Ovary (tissue), 9 donors: ENCODE measurements around the gene SHTN1. TPM values are rescaled to one million over a fixed set of nuclear protein-coding genes. Genes with fewer than 3 reads are reported as not detected.

Source experiments
- DNase-seq, 5 donors: peaks; one replicate each; pipeline ENCODE4 v3.0.0-alpha.2; 2019 to 2020
- H3K27ac ChIP-seq, 2 donors: fragments of 200-600 bp; one replicate each; pipeline versions ENCODE4 v1.5.1 to v1.8.0; 2019 to 2022
- H3K27me3 ChIP-seq: fragments of 200-600 bp; one replicate; pipeline ENCODE4 v1.8.0; 2022
- H3K36me3 ChIP-seq: fragments of 200-600 bp; sonication (generic); one replicate; pipeline ENCODE4 v1.5.1; 2019
- H3K4me1 ChIP-seq: one replicate; pipeline ENCODE4 v1.8.1; 2013; ENCODE audit warnings: mild to moderate bottlenecking, moderate library complexity; ENCODE audit not compliant: insufficient read depth
- H3K4me3 ChIP-seq: fragments of 200-600 bp; sonication (generic); one replicate; pipeline ENCODE4 v1.5.1; 2017
- H3K9me3 ChIP-seq, 2 donors: fragments of 200-600 bp in 1 of 2; sonication (generic) in 1 of 2; one replicate each; pipeline versions ENCODE4 v1.5.1 to v1.8.1; 2013 to 2019; ENCODE audit warnings: mild to moderate bottlenecking in 1 of 2, moderate library complexity in 1 of 2
- EP300 ChIP-seq: sonication (generic); formaldehyde crosslinking; IDR thresholded peaks from one replicate; pipeline ENCODE4 v1.6.1; 2017; ENCODE audit warnings: antibody characterized with exemption
- POLR2A ChIP-seq: fragments of 450-650 bp; IDR thresholded peaks from one replicate; pipeline ENCODE4 v1.6.1; 2017; ENCODE audit warnings: antibody characterized with exemption, mild to moderate bottlenecking, moderate library complexity
- WGBS, 3 donors: extraction: QIAGEN DNeasy Blood & Tissue Kit in 1 of 3; methylation state at CpG; one replicate each; pipeline versions ENCODE4 v1.1.5 to v1.1.7; 2013 to 2017; 5-methylcytosine and 5-hydroxymethylcytosine counted together
- intact Hi-C, 4 donors: fragments of 100-400 bp; cut with DNase I; formaldehyde crosslinking; loops; one replicate each; pipeline versions ENCODE4 v1.11.0 to v1.15.1; 2022 to 2023
- polyA plus RNA-seq, 2 donors: library from polyadenylated mRNA; stranded (reverse); fragments of 200-250 nt in 1 of 2; fragments of 350-450 nt in 1 of 2; fragmentation: Illumina TruSeq in 1 of 2; extraction: RNeasy Lipid Tissue Mini Kit (QIAGEN cat#74804) in 1 of 2; gene quantifications; one replicate each; pipeline ENCODE4 v1.2.3, GENCODE V29; 2013 to 2014
- total RNA-seq, 7 donors: library from RNA; depleted of rRNA in 2 of 7; stranded (reverse); fragments of >200 nt in 2 of 7; fragmentation: NEBNext Ultra II Directional in 3 of 7; extraction: Animal tissue kit (Norgen Biotek cat#: 25700) in 3 of 7; gene quantifications; one replicate each; pipeline versions ENCODE4 v1.1.0 to v1.2.4, GENCODE V29; 2016 to 2023
- TF ChIP-seq, protein P1 (sequence below), 3 donors: fragments of 450-650 bp in 2 of 3; fragments of 200-600 bp in 1 of 3; IDR thresholded peaks; one replicate each; pipeline versions ENCODE4 v1.5.1 to v1.8.0; 2016 to 2022; ENCODE audit warnings: antibody characterized with exemption in 3 of 3, mild to moderate bottlenecking in 1 of 3
- donor health status: DM: no; HTN: no; CAD: no; lungs with moderate emphysema.
- donor health status: DM: no; HTN: no; CAD: no.
- donor health status: Bipolar disorder and iron deficiency.
- donor health status: DM: yes; HTN: yes; CAD: no.
- donor health status: DM: no; HTN: no; CAD: no.
- donor health status: DM: yes; HTN: yes; CAD: no.

Gene SHTN1
- total and polyA plus RNA-seq, 9 donors, result 4.7 to 22.1 (median 16.3) TPM

DNA sequence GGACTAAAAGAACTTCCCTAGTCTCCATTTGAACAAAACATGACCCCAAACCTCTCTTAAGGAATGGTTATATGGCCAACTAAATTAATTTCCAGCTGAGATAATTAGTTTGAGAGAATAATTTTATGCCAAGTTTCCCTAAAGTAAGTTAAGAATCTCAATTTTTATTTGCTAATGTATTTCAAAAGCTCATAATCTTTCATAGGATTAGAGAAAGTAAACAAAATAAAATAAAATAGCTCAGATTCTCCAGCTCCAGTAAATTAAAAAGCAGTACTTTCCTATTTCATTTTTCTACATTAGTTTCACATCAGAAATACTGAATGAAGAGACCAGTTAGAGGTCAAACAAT lies 111.3 kb downstream of the SHTN1 start:
- no peaks in the 10 kb centered on the region for H3K9me3 ChIP-seq

DNA sequence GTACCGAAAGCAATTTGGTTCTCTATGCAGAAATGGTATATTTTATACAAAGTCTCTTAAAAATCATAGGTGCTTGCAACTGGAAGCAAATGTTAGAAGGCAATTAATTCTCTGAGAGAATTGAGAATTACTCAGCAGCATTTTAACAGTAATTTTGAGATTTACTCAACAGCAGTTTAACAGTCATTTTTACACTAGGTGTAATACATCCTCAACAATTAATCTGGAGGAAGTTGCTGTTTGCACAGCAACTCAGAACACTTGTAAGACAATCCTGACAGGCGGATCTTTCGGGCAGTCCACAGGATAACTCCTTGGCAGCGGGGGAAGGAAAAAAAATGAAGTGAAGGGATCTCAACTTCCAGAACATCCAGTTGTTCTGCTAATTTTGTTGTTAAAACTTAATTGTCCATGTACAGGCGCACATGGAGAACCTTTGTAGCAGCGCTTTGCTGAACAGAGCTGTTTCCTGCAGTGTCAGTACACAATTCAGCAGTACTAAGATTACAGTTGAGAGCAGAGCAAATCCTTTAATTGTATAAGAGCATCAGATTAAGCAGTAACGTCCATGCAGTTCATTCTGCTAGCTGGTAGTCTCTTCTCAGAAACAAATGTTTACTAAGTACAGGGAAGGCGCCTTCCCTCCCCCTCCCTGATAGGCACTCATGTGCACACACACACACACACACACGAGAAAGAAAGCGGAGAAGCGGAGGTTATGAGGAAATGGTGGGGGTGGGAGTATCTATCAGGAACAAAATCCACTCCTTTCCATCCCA lies 111.9 kb downstream of the SHTN1 start:
- H3K27ac ChIP-seq, result no peak overlapping the region
- 61 to 69% (median 64%) methylated on average over 11 of the region's 11 CpGs for WGBS, 3 donors
- H3K9me3 ChIP-seq, result no peaks in the 10 kb centered on the region
- no peaks in the 10 kb centered on the region for H3K4me1 ChIP-seq
- no peaks in the 10 kb centered on the region for H3K27me3 ChIP-seq
- no peak overlapping the region for H3K4me3 ChIP-seq
- TF ChIP-seq EP300 (no peak), POLR2A (no peak)
- TF ChIP-seq, protein P1, sequence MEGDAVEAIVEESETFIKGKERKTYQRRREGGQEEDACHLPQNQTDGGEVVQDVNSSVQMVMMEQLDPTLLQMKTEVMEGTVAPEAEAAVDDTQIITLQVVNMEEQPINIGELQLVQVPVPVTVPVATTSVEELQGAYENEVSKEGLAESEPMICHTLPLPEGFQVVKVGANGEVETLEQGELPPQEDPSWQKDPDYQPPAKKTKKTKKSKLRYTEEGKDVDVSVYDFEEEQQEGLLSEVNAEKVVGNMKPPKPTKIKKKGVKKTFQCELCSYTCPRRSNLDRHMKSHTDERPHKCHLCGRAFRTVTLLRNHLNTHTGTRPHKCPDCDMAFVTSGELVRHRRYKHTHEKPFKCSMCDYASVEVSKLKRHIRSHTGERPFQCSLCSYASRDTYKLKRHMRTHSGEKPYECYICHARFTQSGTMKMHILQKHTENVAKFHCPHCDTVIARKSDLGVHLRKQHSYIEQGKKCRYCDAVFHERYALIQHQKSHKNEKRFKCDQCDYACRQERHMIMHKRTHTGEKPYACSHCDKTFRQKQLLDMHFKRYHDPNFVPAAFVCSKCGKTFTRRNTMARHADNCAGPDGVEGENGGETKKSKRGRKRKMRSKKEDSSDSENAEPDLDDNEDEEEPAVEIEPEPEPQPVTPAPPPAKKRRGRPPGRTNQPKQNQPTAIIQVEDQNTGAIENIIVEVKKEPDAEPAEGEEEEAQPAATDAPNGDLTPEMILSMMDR (IDR thresholded peaks at IDR 0.05), result no peak
- no peak for DNase-seq
- intact Hi-C loops, result no loop called here
- H3K36me3 ChIP-seq, result no peaks in the 10 kb centered on the region

More for the DNA sequence above, 111.3 kb downstream of the SHTN1 start:
- Histone ChIP-seq H3K27ac (no peak overlapping the region), H3K4me1 (no peaks in the 10 kb centered on the region), H3K36me3 (no peaks in the 10 kb centered on the region), H3K4me3 (no peak overlapping the region), H3K27me3 (no peaks in the 10 kb centered on the region)
- DNase-seq, result no peak
- no peak for TF ChIP-seq EP300
- TF ChIP-seq, protein P1 (IDR thresholded peaks at IDR 0.05), result no peak
- no peak for TF ChIP-seq POLR2A
- intact Hi-C loops, result no loop called here

DNA sequence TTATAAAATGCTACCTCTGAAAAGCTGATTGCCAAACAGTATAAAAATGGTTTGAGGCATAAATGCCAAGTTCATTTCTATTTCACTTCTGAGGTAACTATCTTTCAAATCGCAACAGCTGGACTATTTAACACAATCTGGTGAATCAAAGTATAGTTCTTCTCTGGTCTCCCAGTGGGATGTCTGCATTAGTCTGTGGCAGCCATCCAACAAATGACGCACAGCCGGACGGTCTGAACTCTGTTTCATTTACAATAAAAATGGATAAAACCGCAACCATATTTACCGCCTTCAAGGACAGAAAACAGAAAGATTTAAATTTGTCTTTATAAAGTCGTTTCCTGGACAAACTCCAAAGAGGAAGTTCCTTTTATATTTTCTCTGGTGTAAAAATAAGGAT lies 113.8 kb downstream of the SHTN1 start:
- intact Hi-C loops, result no loop called here

DNA sequence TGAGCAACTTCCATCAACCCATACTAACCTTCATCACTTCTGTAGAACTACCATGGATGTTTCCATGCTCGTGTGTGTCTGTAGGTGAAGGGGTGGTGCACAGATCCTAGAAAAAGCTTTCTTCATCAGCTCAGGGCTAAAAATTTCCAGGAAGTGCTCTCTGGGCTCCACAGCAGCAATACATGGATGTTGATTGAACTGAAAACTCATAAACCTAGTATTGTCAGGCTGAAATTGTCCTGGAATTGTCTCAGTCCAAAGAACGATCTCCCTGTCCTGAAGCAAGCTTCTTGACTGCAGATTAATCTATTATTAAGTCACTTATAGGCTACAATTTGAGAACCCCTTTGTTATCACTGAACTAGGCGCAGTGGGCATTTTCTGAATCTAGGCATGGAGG lies 115.9 kb downstream of the SHTN1 start:
- no peaks in the 10 kb centered on the region for H3K36me3 ChIP-seq
- H3K4me3 ChIP-seq, result no peak overlapping the region
- WGBS, 3 donors, result 60 to 95% (median 91%) methylated on average over 3 of the region's 3 CpGs
- H3K4me1 ChIP-seq, result no peaks in the 10 kb centered on the region
- intact Hi-C loops, result no loop called here
- no peaks in the 10 kb centered on the region for H3K9me3 ChIP-seq
- no peak overlapping the region for H3K27ac ChIP-seq
- no peaks in the 10 kb centered on the region for H3K27me3 ChIP-seq
- no peak for DNase-seq
- TF ChIP-seq EP300 (no peak), POLR2A (no peak)
- TF ChIP-seq, protein P1 (IDR thresholded peaks at IDR 0.05), result no peak

More for the DNA sequence above, 113.8 kb downstream of the SHTN1 start:
- TF ChIP-seq POLR2A, result no peak
- TF ChIP-seq EP300, result no peak
- TF ChIP-seq, protein P1 (IDR thresholded peaks at IDR 0.05), result no peak
- no peak overlapping the region for H3K4me3 ChIP-seq
- no peak overlapping the region for H3K27ac ChIP-seq
- WGBS, 3 donors, result 1 to 11% (median 8%) methylated on average over 7 of the region's 7 CpGs
- no peaks in the 10 kb centered on the region for H3K4me1 ChIP-seq
- no peaks in the 10 kb centered on the region for H3K36me3 ChIP-seq
- H3K9me3 ChIP-seq, result no peaks in the 10 kb centered on the region
- no peaks in the 10 kb centered on the region for H3K27me3 ChIP-seq
- DNase-seq, result peak in 2 of 5 donors; percentile 22 to 25
